Measurements from ENCODE around the gene USP6.

- TF ChIP-seq EZH2 (IDR thresholded peaks at IDR 0.05; ENCODE audit: borderline replicate concordance, low read length) = no peak
- TF ChIP-seq CTCF (IDR thresholded peaks at IDR 0.05; ENCODE audit: low read length) = no peak
Observed at GRCh38 chr17:5210614-5211252, 94.9 kb downstream of the USP6 start.

All from OCI-LY1 (cell line).